HUDEP-2 (cell line): ENCODE measurements around the gene WNT7A.

Source experiments
- DNase-seq, 76 experiments: peaks; one replicate each; lab custom pipeline; 2025; ENCODE audit not compliant: unreplicated experiment in 76 of 76; lab: John Stamatoyannopoulos, UW

Gene WNT7A

DNA sequence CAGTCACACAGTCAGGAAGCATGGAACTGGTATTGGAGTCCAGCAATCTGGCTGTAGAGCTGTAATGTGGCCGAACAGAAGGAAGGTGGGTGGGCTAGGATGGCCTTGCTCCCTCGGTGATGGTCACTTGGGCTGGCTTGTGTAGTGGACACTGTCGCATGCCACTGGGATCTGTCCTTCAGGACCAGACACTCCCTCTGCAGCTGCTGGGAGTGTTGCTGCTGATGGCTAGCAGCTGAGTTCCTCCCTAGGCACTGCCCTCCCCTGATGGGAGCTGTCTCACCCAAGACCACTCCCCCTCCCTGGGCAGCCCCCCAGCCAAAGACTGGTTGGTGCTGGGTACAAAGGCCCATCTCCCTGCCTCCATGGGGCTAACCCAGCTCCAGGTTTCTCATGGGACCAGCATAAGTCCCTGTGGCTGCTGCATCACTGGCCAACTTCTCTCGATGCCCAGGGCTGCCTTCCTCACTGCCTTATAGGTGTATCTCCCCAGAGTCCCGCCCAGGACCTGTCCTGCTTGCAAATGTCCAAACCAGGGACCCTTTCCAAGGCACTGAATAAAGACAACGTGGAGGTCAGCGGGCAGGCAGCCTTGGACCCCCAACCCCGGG lies 48.4 kb downstream of the WNT7A start:
- DNase-seq: no peak

GRCh38 chr3:13829311-13829710 lies 50.6 kb downstream of the WNT7A start:
- no peak for DNase-seq

DNA sequence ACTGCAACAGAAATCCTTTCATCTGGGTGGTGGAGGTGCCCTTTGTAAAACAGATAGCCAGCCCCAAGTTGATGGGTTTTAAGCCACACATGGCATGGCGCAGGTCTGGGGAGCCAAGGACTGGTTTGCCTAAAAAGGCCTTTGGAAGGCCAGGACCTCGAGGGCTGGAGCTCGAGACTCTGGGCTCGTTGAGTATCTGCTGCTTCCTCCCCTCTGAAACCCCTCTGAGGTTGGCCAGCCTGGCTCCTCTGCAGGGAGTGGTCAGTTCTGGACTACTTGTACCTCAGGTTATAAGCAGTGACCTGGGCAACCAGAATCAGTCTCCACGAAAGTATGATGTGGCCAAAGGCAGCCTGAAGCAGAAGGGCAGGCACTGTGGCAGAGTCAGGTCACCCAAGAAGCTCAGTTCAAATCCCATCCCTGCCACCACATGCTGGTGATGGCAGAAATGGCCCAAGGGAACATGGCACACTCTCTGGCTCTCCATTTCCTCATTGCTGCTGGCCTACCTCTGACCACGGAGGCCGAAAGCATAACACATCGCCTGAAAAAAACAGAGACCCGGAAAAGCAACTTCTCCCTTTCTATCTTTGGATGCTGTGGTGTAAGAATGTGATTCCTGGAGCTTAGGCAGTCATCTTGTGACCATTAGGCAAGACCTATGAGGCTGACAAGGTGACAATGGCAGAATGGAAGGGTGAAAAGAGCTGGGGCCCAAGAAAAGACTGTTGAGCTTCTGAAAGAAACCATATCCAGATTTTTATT lies 51.2 kb downstream of the WNT7A start:
- no peak for DNase-seq

DNA sequence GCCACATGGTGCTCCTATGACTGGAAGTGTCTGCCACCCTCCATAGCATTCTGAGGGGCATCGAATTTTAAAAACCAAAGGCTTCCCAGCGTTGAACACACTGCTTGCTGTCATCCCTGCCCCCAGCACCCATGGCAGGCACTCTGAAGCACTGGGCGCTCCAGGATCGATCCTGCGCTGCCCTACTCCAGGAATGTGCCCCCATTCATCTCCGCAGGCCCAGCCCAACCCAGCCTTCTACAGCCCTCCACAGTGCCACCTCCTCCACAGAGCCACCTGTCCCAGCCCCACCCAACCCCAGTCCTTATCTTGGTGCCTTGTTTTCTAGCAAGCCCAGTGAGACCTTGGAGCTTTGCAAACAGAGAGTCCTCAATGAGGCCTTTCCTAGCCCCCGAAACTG lies 52.2 kb downstream of the WNT7A start:
- no peak for DNase-seq

- DNase-seq: no peak
Measured at GRCh38 chr3:13827256-13827655, 52.6 kb downstream of the WNT7A start.

DNA sequence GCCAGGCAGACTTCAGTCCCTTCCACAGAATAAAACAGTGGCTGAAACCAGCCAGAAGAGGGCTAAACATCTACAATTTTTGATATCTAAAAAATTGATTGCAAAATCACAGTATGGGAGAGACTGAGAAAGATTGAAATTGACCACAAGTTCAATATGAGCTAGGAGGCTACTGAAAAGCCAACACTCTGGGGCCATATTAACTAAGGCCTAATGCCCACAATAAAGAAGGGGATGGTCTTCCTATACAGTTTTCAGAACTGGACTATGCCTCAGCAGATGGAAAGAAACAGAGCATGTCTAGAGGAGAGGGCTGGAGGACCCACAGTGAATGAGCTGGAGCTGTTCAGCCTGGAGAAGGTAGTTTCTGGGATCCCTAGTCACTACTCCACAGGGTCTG lies 53.2 kb downstream of the WNT7A start:
- no peak for DNase-seq

DNA sequence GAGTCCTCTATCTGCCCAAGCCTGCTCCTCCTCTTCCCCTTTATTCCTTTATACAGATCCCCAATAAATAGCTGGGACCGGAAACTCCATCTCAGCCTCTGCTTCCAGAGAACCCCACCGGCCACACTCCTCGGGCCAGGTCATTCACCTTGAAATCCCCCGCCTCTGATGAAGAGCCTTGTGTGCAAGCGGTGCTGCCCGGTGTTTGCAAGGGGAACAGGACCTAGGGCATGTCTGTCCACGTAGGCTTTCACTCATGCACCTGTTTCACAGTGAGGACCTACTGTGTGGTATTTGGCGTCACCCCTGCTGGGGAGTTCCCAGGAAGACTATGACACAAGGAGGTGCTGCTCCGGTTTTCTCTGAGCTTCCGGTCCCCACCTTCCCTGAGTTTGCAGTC lies 54.0 kb downstream of the WNT7A start:
- DNase-seq: no peak

DNA sequence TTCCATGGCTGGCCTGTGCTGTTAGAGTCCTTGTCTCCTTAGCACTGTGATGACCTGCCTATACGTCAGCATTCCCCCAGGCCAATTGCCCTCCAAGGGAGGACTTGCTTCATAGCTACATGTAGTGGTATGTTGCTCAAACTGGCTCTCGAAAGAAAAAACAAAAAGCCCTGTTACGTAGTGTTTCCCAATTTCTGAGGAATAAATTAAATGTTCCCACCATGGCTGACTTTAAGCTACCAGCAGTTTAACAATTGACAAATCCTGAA lies 54.6 kb downstream of the WNT7A start:
- no peak for DNase-seq

GRCh38 chr3:13824521-13825310 lies 55.2 kb downstream of the WNT7A start:
- DNase-seq: no peak

DNA sequence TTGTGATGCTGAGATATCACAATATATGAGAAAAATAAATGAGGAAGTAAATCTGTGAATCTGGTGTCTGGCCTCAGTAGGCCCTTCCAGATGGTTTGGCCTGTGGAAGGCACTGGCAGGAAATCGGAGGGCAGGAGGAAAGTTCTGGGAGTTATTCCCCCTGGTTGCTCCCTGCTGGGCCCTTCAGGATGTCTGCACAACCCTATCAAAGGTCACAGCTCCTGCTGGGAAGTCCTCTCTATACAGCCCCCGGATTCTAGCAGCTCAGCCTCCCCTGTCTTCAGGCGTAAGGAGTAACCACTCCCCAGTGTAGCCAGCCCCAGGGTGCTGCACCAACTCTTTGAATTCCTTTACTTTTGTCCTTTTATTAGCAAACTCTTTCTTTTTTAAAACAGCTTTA lies 56.2 kb downstream of the WNT7A start:
- no peak for DNase-seq

DNA sequence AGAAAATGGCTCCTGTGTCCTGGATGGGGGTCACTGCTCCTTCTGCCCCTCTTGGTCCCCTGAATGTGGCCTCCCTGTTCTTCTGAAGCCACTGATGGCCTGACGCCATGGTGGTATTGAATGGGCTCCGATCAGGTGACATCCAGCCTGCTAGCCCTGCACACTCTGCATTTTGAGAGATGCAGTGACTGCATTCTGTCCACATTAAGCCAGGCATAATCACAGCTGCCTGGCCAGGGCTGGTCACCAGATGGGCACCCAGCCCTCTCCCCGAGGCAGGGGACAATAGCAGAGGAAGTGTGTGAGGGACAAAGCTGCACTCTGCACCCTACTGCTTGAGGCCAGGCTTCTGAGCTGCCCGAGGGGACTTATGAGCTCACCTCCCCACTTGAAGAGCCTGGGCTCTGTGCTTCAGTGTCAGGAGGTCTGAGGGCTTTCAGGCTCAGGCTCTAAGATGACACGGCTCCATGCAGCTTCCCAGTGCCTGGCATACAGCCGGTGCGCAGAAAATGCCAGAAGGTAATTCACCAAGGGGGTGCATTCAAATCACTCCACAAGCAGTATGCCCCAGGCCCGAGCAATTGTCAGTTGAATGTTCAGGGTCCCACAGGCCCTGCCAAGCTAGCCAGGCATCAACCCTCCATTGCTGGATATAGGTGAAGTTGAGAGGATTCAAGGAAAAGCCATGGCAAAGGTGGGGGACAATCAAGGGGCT lies 56.8 kb downstream of the WNT7A start:
- no peak for DNase-seq

- DNase-seq: no peak
Measured at GRCh38 chr3:13822042-13822441, 57.8 kb downstream of the WNT7A start.

DNA sequence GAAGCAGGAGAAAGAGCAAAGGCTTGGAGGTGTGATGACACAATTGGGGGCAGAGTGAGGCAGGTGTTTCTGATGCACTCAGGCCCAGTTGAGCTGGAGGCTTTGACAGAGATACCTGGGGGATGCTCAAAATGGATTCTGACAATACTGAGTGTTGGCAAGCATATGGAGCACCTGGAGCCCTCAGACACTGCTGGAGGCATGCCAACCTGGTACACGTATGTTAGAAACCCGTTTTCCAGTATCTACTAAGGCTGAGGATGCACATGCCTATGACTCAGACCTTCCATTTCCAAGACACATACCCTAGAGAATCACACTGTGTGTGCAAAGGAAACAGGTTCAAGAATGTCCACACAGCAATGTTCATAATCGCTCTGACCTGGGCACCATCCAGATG lies 58.7 kb downstream of the WNT7A start:
- no peak for DNase-seq

GRCh38 chr3:13818919-13819318 lies 61.0 kb downstream of the WNT7A start:
- no peak for DNase-seq

- DNase-seq: no peak
Measured at GRCh38 chr3:13815088-13815683, 64.7 kb downstream of the WNT7A start.

DNA sequence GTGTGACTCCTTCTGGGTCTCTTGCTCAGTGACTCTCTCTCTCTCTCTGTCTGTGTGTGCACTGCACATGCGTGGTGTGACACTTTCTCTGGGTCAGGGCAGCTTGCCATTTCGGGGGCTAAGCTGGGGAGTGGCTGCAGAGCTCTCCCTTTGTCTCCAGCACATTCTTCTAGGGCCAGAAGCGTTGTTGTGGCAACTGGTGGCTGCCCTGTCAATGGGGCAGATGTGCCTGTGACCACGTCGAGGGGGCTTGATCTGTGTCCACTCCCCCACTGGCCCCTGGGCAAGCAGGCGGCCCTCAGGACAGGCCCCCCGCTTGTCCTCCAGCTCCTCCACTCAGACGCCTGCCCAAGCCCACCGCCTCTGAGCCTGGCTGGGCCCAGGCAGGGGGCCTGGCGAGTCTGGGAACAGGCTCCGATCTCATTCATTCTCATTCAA lies 67.8 kb downstream of the WNT7A start:
- DNase-seq: no peak

GRCh38 chr3:13811614-13812013 lies 68.3 kb downstream of the WNT7A start:
- DNase-seq: no peak

DNA sequence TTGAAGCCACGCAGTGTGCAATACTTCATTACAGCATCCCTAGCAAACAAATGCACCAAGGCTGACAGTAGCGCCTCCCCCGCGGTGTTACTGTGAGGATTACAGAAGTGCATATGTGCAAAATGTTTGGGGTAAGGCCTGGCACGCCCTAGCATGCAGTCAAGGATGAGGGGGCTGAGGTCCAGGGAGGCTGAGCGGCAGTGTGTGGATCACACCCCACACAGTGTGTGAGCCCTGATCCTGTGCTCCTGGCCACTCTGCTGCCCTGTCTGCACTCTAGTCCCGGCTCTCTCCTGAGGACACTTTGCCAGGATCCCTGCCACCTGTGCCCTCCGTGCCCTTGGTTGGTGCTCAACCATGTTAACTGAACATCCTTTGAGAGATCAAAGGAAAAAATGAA lies 71.3 kb downstream of the WNT7A start:
- DNase-seq: no peak

DNA sequence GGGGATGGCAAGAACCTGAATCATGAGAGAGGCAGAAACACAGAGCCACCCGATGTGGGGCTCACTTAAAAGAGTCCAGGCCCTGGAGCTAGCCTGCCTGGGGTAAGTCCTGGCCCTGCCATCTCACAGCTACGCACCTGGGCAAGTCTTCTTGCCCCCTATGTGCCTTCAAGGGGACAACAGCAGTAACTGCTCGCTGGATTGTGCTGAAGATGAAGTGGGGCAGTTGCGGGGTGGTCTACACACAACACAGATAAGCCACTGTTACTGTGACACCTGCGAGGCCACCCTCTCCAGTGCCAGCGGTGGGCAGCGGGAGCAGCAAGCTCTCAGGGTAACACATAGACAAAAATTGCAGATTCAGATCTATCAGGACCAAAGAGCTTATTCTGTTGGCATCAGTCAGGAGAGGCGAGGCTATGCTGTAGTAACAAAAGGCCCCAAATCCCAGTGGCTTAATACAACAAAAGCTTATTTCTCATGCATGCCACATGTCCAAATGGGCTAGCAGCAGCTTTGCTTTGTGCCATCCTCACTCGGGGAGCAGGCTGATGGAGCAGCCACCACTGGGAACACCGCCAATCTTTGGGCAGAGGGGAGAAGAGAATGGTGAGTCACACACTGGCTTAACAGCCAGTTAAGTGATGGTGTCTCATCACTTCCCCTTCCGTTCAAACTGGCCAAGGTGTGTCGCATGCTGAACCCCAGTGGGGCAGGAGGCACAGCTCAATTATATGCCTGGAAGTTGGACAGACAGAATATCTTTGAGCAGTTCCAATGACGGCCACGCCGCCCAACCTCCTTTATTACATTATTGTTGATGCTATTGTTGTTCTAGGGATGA lies 78.3 kb downstream of the WNT7A start:
- DNase-seq: peak in 4 of 76 experiments; percentile 1 to 5 (median 2)

- DNase-seq: no peak
Measured at GRCh38 chr3:13800064-13800463, 79.8 kb downstream of the WNT7A start.
